Stimulated activated CD8-positive, alpha-beta memory T cell treated with anti-CD3 and anti-CD28 coated beads, Interleukin-12 subunit alpha, Interleukin-12 subunit beta, amount 100 ng/mL, for 1 hour (primary cell): ENCODE results near the gene LHFPL2.

ENCODE experiments used
- DNase-seq: peaks from one replicate; pipeline ENCODE4 v3.0.0-alpha.2; 2020; ENCODE audit warnings: low read depth

LHFPL2 gene

GRCh38 chr5:78594610-78595457, 53.7 kb downstream of the LHFPL2 start:
- DNase-seq, result no peak

DNA sequence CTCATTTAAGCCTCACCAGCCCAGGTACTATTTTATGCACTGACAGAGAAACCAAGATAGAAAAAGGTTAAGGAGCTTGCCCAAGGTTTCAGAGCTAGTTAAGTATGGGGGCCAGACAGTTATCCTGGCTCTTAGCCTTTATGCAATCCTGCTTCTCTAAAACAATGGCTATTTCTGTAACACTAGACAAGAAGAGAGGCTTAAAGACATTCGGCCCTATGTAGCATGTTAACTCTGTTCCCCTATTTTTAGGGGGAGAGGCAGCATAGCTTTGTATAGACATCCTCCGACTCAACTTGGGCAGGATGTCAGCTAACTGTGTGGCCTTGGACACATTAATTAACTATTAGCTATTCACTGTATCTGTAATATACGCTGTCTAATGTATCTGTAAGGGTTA, 54.6 kb downstream of the LHFPL2 start:
- no peak for DNase-seq

- DNase-seq, result no peak
These were observed 55.1 kb downstream of the LHFPL2 start for GRCh38 chr5:78593465-78593864.

GRCh38 chr5:78592735-78593386, 55.7 kb downstream of the LHFPL2 start:
- DNase-seq, result no peak

- no peak for DNase-seq
These were observed 56.4 kb downstream of the LHFPL2 start for GRCh38 chr5:78591972-78592700.

DNA sequence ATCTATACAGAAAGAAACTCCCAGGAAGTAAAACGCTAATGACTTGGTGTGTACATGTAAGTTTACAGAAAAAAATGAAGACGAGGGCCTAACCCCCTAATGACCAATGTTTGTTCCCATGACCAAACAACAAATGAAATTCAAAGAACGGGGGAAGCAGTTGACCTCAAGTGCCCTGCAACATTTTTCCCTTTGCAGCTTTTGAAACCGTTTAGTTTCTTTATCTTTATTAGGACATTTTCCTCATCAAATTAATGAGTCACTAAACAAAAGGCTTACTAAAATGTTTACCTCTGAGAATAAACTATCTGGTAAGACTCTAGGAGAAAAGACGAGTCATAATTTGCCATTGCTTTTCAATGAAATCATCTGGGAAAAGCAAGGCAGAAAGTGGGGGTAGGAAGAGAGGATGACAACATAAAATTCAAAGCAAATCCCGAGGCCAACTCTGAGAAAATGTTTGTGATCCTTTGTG, 57.4 kb downstream of the LHFPL2 start:
- no peak for DNase-seq

DNA sequence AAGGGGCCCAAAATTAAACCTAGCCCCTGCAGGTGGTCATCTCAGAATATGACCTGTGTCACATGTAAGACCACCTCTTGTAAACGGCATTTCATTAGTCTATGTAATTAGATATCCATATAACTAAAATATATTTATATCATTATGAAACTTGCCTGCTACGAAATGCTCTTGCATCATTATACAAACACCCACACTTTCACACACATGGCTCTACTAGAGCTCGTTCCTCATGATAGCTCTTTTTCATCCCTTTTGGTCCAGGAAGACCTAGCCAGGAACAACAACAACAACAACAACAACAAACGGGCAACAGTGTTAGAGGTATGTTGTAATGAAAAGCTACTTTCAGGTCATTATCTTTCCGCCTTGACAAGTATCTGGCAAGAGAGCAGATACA, 58.6 kb downstream of the LHFPL2 start:
- DNase-seq, result no peak

DNA sequence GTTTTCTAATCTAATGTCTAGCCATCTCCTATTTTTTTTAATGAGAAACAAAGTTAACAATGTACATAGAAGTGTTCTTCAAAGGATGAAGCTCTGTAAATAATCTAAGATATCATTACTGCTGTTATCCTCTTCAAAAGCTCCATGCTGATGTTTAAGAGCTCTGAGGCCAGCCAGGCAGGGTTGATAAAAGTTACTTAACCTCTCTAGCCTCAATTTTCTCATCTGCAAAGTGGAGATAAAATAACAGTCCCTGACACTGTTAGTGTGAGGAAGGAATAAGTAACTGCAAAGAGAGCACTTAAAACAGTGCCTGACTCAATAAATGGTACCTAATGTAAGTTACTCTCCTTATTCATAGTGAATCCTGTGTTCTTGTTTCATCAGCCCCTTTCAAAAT, 60.1 kb downstream of the LHFPL2 start:
- DNase-seq, result no peak

DNA sequence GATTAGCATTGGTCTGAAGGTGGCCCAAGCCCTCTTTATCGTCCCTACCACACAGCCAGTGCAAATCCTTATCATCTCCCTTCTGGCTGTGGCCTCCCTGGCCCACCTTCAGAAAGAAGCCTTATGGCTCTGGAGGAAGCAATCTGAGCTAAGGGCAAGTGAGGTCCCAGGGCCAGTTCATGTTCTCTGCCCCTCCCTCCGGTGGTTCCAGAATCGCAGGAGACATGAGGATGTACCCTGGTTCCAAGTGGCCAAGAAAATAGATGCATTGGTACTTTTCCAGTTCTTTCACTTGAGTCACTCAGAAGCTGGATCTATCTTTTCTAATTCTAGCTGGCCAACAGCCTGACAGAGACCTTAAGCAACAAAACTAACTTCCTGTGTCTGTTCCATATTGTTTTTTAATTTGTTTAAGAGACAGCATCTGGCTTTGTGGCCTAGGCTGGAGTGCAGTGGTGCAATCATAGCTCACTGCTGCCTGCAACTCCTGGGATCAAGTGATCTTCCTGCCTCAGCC, 60.7 kb downstream of the LHFPL2 start:
- DNase-seq, result no peak

GRCh38 chr5:78587081-78587774, 61.3 kb downstream of the LHFPL2 start:
- DNase-seq, result no peak

- DNase-seq, result no peak
These were observed 62.3 kb downstream of the LHFPL2 start for GRCh38 chr5:78586251-78586650.

DNA sequence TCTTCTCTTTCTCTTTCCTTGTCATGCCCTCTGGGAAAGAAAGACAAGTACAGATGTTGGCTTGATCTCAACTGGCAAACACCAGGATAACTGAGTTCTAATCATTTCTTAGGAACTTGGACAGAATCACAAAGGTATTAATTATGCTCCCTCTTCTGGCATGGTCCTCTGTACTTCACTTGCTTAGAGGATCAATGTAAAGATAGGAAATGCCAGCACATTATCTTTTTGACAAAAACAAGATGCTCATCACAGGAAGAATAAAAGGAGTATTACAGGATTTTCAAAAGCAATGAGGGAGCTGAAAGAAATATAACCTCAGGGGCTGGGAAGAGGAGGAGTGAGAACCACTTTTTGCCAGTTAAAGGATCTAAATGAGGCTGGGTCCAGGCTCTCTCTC, 70.6 kb downstream of the LHFPL2 start:
- no peak for DNase-seq

DNA sequence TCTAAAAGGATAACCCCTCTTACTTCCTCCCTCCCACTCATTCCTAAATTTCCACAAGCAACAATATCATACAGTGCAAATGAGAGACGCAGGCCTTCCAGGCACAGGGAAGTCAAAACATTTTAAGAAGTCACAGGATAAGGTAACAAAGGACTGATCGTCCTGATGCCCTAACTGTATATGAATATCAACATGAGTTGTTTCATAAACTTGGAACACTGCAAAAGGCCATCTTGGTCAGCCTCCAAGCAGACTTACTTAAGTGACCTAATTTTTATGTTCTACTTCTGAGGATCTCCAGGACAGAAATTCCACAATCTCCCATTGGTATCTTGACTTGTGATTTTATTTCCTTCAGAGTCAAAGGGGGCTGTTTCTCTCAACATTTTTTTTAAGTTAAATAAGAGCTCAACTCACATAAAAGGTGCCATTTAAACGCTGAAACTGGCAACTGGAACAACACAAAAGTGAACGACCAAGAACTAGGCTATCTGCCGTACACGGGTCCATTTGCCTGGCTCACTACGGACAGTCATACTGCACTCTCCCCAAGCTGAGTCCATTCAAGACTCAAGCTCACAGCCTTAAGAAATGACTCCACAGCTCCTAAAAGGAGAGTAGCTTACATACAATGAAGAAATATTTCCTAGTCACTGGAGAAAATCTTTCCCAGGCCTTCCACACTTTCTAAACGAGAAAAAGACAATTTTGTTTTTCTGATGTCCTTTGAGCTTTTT, 71.3 kb downstream of the LHFPL2 start:
- no peak for DNase-seq

DNA sequence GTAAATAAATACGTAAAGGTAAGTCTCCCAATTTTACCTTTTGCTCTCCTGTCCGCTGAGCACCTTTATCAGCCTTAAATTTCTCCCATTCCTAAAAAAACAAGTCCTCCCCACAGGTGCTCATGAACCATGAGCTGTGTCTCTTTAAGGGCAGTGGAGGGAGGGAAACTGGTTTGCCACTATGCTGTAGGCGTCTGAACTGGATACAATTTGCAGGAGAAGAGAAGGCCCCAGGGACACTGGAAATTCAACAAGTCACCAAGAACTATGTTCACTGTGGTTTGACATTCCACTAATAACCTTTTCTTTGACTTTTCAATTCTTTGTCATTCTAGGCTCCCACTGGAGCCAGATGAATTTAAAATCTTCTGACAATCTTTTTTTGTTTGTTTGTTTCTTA, 72.2 kb downstream of the LHFPL2 start:
- DNase-seq, result no peak

GRCh38 chr5:78574731-78575161, 73.8 kb downstream of the LHFPL2 start:
- DNase-seq, result no peak

GRCh38 chr5:78574131-78574673, 74.4 kb downstream of the LHFPL2 start:
- no peak for DNase-seq

DNA sequence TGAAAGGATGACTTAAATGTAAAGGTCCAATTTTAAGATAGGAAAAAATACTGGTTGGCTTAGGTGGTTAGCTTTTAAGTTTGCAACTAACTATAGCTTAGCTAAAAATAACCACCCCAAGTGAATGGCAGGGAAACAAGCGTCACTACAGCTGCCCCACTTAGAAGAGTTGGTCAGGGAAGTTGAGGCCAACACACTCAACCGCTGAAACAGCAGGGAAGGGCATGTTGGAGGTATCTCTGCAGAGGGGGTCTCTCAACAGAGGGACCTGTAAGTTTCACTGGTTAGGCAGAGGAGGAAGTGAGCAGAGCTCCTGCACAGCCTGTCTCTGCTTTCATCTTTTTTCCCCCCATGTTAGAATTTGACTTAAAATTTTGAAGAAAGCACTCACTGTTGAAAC, 75.3 kb downstream of the LHFPL2 start:
- no peak for DNase-seq

DNA sequence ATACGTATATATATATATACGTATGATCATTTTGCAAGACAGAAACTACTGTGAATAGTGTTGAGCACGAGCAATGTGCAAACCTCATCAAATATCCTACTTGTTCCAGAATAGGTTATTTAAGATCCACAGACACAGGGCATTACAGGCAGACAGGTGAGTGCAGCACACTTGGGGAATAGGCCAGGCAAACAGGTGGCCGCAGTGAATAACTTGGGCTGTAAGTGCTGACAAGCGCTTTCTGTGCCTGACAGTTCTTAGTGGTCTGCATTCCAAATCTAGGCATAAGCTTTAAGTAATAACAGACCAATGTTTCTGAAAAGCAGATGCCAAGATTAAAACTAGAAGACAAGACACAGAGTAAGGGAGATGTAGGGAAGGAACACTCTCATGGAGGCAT, 77.9 kb downstream of the LHFPL2 start:
- DNase-seq, result no peak

GRCh38 chr5:78569441-78569840, 79.1 kb downstream of the LHFPL2 start:
- no peak for DNase-seq

- no peak for DNase-seq
These were observed 79.9 kb downstream of the LHFPL2 start for GRCh38 chr5:78568676-78569075.

GRCh38 chr5:78568212-78568611, 80.4 kb downstream of the LHFPL2 start:
- no peak for DNase-seq
